H1 (cell line): ENCODE measurements around the gene CABLES2. TPM values are rescaled to one million over a fixed set of nuclear protein-coding genes. Genes with fewer than 3 reads are reported as not detected.

Source experiments
- CBX5 ChIP-seq: fragments of 300-800, 300-1000 bp; sonication (generic); IDR thresholded peaks from 2 replicates; pipeline ENCODE4 v1.7.1; 2016; ENCODE audit warnings: antibody characterized with exemption, low read length, low read depth
- KDM4A ChIP-seq: IDR thresholded peaks from one replicate; pipeline ENCODE4 v1.7.1; 2012; ENCODE audit warnings: low read depth, mild to moderate bottlenecking, moderate library complexity, low read length, inconsistent platforms; ENCODE audit not compliant: severe bottlenecking
- RXRA ChIP-seq: IDR thresholded peaks from 2 replicates; pipeline ENCODE4 v1.6.1; 2011; ENCODE audit warnings: low read depth, mild to moderate bottlenecking, low read length, moderate library complexity; ENCODE audit not compliant: insufficient read depth
- TAF1 ChIP-seq: IDR thresholded peaks from 2 replicates; pipeline ENCODE4 v1.6.1; 2011; ENCODE audit warnings: mild to moderate bottlenecking, low read depth, low read length
- TAF7 ChIP-seq: optimal IDR thresholded peaks from 2 replicates; pipeline ENCODE3; 2011; ENCODE audit warnings: low read depth, mild to moderate bottlenecking, inconsistent platforms, low read length, moderate library complexity, borderline replicate concordance
- polyA plus RNA-seq, 7 experiments: library from polyadenylated mRNA; depleted of rRNA in 3 of 7; stranded (reverse) in 5 of 7; unstranded in 2 of 7; fragments of >200 nt in 5 of 7; fragments of 200-250 nt in 2 of 7; gene quantifications; 1 replicate in 5 of 7; 2 replicates in 1 of 7; 4 replicates in 1 of 7; pipeline versions ENCODE4 v1.2.1 to v1.2.3, GENCODE V29; 2011 to 2013; ENCODE audit warnings: missing spikeins in 2 of 7, mixed read lengths in 2 of 7
- total RNA-seq: library from RNA; stranded (reverse); fragmentation: NEBNext Ultra II Directional; extraction: Animal tissue kit (Norgen Biotek cat#: 25700); gene quantifications from 2 replicates; pipeline ENCODE4 v1.2.1, GENCODE V29; 2021
- TF ChIP-seq, protein P1 (sequence below): IDR thresholded peaks from 2 replicates; pipeline ENCODE4 v1.6.1; 2012; ENCODE audit warnings: inconsistent platforms

CABLES2 gene
- total and polyA plus RNA-seq, 2 of the 8 experiments (the other 6 are each of a cell fraction or from before 2014, with no cell fraction given), result 8.0 to 8.8 TPM

DNA sequence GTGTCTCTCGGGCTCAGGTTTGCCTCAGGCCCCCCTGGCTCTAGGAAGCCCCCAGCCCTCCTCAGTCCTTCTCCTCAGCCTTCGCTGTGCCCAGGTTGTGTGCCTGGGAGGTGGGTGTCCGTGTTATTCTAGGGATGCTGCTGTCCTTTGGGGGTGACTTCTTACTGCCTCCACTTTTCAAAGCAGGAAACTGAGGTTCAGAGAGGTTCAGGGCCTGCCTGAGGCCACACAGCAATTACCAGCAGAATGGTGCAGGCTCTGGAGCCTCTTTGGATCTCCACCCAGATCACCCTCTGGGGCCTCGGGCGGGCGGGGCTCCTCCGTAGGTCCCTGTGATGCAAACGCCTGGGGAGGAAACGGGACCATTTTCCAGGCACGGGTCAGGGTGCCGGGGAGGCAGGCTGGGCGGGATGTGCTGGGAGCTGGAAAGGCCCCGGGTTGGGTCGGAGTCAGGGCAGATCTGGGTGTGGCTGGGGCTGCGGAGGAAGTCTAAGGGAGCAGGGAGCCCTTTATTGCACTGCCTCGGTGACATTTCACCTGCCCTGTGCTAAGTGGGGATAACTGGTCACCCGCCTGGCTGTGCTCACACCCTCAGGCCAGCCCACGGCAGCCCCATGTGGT, 45.5 kb upstream of the CABLES2 start (continued):
- TF ChIP-seq RXRA, result no peak
- TF ChIP-seq TAF1, result no peak
- TF ChIP-seq, protein P1, sequence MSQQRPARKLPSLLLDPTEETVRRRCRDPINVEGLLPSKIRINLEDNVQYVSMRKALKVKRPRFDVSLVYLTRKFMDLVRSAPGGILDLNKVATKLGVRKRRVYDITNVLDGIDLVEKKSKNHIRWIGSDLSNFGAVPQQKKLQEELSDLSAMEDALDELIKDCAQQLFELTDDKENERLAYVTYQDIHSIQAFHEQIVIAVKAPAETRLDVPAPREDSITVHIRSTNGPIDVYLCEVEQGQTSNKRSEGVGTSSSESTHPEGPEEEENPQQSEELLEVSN, result no peak
- no peak for TF ChIP-seq CBX5
- no peak for TF ChIP-seq TAF7
- TF ChIP-seq KDM4A, result no peak
